ENCODE data around the gene ADSS1.

DNA sequence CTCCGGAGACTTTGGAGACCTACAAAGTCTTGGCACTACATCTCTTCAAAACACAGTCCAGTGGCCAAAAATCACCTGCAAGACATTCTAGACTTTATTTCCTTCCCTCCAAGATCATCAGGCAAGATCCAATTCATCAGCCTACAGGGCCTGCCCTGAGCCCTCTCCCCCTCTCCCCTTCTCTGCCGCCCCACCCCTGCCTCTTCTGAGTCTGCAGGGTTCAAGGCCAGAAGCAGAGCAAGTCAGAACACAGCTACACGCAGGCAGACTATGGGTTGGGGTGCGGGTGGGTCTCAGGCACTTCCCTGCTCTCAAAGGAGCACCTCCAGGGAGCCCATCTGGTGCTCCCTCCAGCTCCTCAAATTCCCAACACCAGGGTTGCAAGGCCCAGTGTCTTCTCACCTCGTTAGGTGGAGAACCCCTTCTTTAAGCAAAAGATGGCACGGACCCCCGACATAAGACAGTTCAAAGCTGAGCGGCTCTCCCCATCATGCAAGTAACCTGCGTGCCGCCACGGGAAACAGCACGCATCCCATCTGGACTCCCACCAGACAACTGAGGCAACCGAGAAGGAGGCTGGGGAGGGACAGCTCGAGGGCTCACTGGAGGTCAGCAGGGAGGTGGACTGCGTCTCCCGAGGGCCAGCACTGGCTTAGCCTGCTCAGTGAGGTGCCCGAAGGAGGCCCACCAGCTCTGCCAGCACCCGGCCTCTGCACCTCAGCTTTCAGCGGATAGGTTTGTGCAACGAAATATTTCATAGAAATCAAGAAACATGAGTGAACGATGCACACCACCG, 40.2 kb upstream of the ADSS1 start:
- TF ChIP-seq, protein P1, sequence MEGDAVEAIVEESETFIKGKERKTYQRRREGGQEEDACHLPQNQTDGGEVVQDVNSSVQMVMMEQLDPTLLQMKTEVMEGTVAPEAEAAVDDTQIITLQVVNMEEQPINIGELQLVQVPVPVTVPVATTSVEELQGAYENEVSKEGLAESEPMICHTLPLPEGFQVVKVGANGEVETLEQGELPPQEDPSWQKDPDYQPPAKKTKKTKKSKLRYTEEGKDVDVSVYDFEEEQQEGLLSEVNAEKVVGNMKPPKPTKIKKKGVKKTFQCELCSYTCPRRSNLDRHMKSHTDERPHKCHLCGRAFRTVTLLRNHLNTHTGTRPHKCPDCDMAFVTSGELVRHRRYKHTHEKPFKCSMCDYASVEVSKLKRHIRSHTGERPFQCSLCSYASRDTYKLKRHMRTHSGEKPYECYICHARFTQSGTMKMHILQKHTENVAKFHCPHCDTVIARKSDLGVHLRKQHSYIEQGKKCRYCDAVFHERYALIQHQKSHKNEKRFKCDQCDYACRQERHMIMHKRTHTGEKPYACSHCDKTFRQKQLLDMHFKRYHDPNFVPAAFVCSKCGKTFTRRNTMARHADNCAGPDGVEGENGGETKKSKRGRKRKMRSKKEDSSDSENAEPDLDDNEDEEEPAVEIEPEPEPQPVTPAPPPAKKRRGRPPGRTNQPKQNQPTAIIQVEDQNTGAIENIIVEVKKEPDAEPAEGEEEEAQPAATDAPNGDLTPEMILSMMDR (IDR thresholded peaks at IDR 0.05 in 8 of 11, conservative IDR thresholded peaks at IDR 0.05 in 3 of 11), result no peak
- no peak for TF ChIP-seq POLR2A (IDR thresholded peaks at IDR 0.05)
